H1 (cell line): Measurements from ENCODE around the gene IFIT2. TPM values are rescaled to one million over a fixed set of nuclear protein-coding genes. Genes with fewer than 3 reads are reported as not detected.

Experiments used
- CTCF ChIA-PET: fragments of 300-600 bp; sonication (Branson Sonifier 250); formaldehyde crosslinking; loops from one replicate; lab custom pipeline; 2021; ENCODE audit not compliant: partially characterized antibody; lab: Charles Lee
- POLR2A ChIA-PET: fragments of 300-600 bp; sonication (Branson Sonifier 250); formaldehyde crosslinking; loops from one replicate; lab custom pipeline; 2021; ENCODE audit warnings: inconsistent platforms; ENCODE audit not compliant: partially characterized antibody; lab: Charles Lee
- DNase-seq, 2 experiments: peaks; one replicate each; pipeline versions ENCODE4 v3.0.0 to v3.0.0-alpha.2; 2010 to 2022; ENCODE audit warnings: low spot score in 2 of 2, low read depth in 1 of 2, mixed read lengths in 1 of 2
- FAIRE-seq: peaks from 2 replicates; lab custom pipeline; 2011; peaks lifted over from hg19 to GRCh38; lab: Jason Lieb, UNC
- H2AFZ ChIP-seq: 2 replicates; pipeline ENCODE4 v1.8.1; 2012; ENCODE audit warnings: low read length, inconsistent platforms
- H2AK5ac ChIP-seq: 2 replicates; pipeline ENCODE4 v1.6.1; 2013; ENCODE audit warnings: low read depth, low read length
- H2BK120ac ChIP-seq: replicated peaks from 2 replicates; pipeline ENCODE3; 2013; ENCODE audit warnings: low read depth, low read length, inconsistent platforms
- H2BK12ac ChIP-seq: 2 replicates; pipeline ENCODE4 v1.6.1; 2013; ENCODE audit warnings: low read depth, low read length
- H2BK15ac ChIP-seq: 2 replicates; pipeline ENCODE4 v1.6.1; 2013; ENCODE audit warnings: low read length
- H2BK20ac ChIP-seq: 2 replicates; pipeline ENCODE4 v1.6.1; 2013; ENCODE audit warnings: low read length
- H2BK5ac ChIP-seq: 2 replicates; pipeline ENCODE4 v1.6.1; 2013; ENCODE audit warnings: low read depth, low read length
- H3K14ac ChIP-seq: 2 replicates; pipeline ENCODE4 v1.6.1; 2013; ENCODE audit warnings: inconsistent platforms; ENCODE audit not compliant: insufficient read length
- H3K18ac ChIP-seq: 2 replicates; pipeline ENCODE4 v1.6.1; 2013; ENCODE audit warnings: low read length; ENCODE audit errors: extremely low read depth
- H3K23ac ChIP-seq: 2 replicates; pipeline ENCODE4 v1.6.1; 2013; ENCODE audit warnings: inconsistent platforms; ENCODE audit not compliant: insufficient read length
- H3K23me2 ChIP-seq: 2 replicates; pipeline ENCODE4 v1.6.1; 2013; ENCODE audit warnings: low read depth, low read length
- H3K27ac ChIP-seq: 2 replicates; pipeline ENCODE4 v1.6.1; 2011; ENCODE audit warnings: low read depth, low read length, inconsistent platforms
- H3K27me3 ChIP-seq, 4 experiments: replicated peaks in 1 of 4; 1 replicate in 1 of 4; 2 replicates in 3 of 4; pipeline versions ENCODE4 v1.6.1 to v1.8.1; 2011 to 2013; ENCODE audit warnings: low read length in 3 of 4, mild to moderate bottlenecking in 3 of 4, inconsistent platforms in 2 of 4, mixed read lengths in 2 of 4, moderate library complexity in 1 of 4; ENCODE audit not compliant: control insufficient read depth in 3 of 4, insufficient read depth in 3 of 4; ENCODE audit errors: extremely low read depth in 1 of 4
- H3K36me3 ChIP-seq, 4 experiments: 2 replicates each; pipeline versions ENCODE4 v1.6.1 to v1.8.1; 2011 to 2013; ENCODE audit warnings: mild to moderate bottlenecking in 4 of 4, low read length in 3 of 4, moderate library complexity in 2 of 4, control low read depth in 1 of 4, inconsistent platforms in 1 of 4; ENCODE audit not compliant: insufficient read depth in 4 of 4, control insufficient read depth in 2 of 4
- H3K4ac ChIP-seq: replicated peaks from 2 replicates; pipeline ENCODE3; 2013; ENCODE audit warnings: low read length, low read depth, mixed read lengths, inconsistent platforms; ENCODE audit not compliant: insufficient read length
- H3K4me1 ChIP-seq, 4 experiments: replicated peaks in 1 of 4; 1 replicate in 1 of 4; 2 replicates in 3 of 4; pipeline versions ENCODE4 v1.6.1 to v1.8.1; 2011 to 2013; ENCODE audit warnings: low read length in 3 of 4, inconsistent platforms in 2 of 4, mixed read lengths in 1 of 4; ENCODE audit not compliant: insufficient read depth in 4 of 4, control insufficient read depth in 3 of 4
- H3K4me2 ChIP-seq, 2 experiments: 2 replicates each; pipeline versions ENCODE4 v1.6.1 to v1.8.1; 2011 to 2013; ENCODE audit warnings: low read depth in 2 of 2, low read length in 2 of 2, control low read depth in 1 of 2, inconsistent platforms in 1 of 2, mild to moderate bottlenecking in 1 of 2; ENCODE audit not compliant: insufficient read depth in 1 of 2
- H3K4me3 ChIP-seq, 4 experiments: fragments of 200-600, 300-600 bp in 1 of 4; sonication (generic), shearing (Covaris generic), sonication (Bioruptor Twin) in 1 of 4; 2 replicates each; pipeline versions ENCODE4 v1.5.1 to v1.8.1; 2011 to 2016; ENCODE audit warnings: low read length in 4 of 4, low read depth in 3 of 4, control low read depth in 2 of 4, inconsistent platforms in 2 of 4, mild to moderate bottlenecking in 2 of 4, mixed read lengths in 1 of 4, moderate library complexity in 1 of 4; ENCODE audit not compliant: insufficient read depth in 2 of 4; ENCODE audit errors: extremely low read depth in 1 of 4
- H3K56ac ChIP-seq: replicated peaks from 2 replicates; pipeline ENCODE3; 2013; ENCODE audit warnings: low read depth, mild to moderate bottlenecking, mixed read lengths, low read length, inconsistent platforms; ENCODE audit not compliant: insufficient read length
- H3K79me1 ChIP-seq: 2 replicates; pipeline ENCODE4 v1.6.1; 2013; ENCODE audit warnings: low read depth, low read length, control low read depth
- H3K79me2 ChIP-seq, 2 experiments: 2 replicates each; pipeline versions ENCODE4 v1.6.1 to v1.8.1; 2012 to 2013; ENCODE audit warnings: low read length in 2 of 2, mild to moderate bottlenecking in 2 of 2, inconsistent platforms in 1 of 2; ENCODE audit not compliant: insufficient read depth in 2 of 2, control insufficient read depth in 1 of 2
- H3K9ac ChIP-seq, 4 experiments: replicated peaks in 1 of 4; 1 replicate in 1 of 4; 2 replicates in 3 of 4; pipeline versions ENCODE4 v1.6.1 to v1.8.1; 2011 to 2013; ENCODE audit warnings: low read depth in 3 of 4, low read length in 3 of 4, control low read depth in 2 of 4, mild to moderate bottlenecking in 2 of 4, moderate library complexity in 2 of 4, inconsistent platforms in 1 of 4; ENCODE audit errors: extremely low read depth in 1 of 4
- H3K9me3 ChIP-seq, 2 experiments: 2 replicates each; pipeline versions ENCODE4 v1.6.1 to v1.8.1; 2012 to 2013; ENCODE audit warnings: mild to moderate bottlenecking in 2 of 2, moderate library complexity in 2 of 2, control low read depth in 1 of 2, inconsistent platforms in 1 of 2, low read depth in 1 of 2, low read length in 1 of 2, mixed read lengths in 1 of 2; ENCODE audit not compliant: insufficient read depth in 2 of 2
- H4K20me1 ChIP-seq, 2 experiments: replicated peaks in 1 of 2; 2 replicates each; pipeline versions ENCODE3 to v1.8.1; 2011 to 2013; ENCODE audit warnings: inconsistent platforms in 2 of 2, low read length in 2 of 2, mild to moderate bottlenecking in 1 of 2; ENCODE audit not compliant: insufficient read depth in 2 of 2, control insufficient read depth in 1 of 2
- H4K5ac ChIP-seq: 2 replicates; pipeline ENCODE4 v1.6.1; 2013; ENCODE audit warnings: low read length, low read depth, mixed read lengths, inconsistent platforms; ENCODE audit not compliant: insufficient read length
- H4K8ac ChIP-seq: 2 replicates; pipeline ENCODE4 v1.8.0; 2013; ENCODE audit warnings: mild to moderate bottlenecking, moderate library complexity, low read length, inconsistent platforms; ENCODE audit not compliant: insufficient read depth; ENCODE audit errors: extremely low read depth
- H4K91ac ChIP-seq: replicated peaks from 2 replicates; pipeline ENCODE3; 2013; ENCODE audit warnings: low read length, mixed read lengths, inconsistent platforms; ENCODE audit not compliant: insufficient read length
- CTBP2 ChIP-seq: IDR thresholded peaks from 2 replicates; pipeline ENCODE4 v1.7.0; 2011; ENCODE audit warnings: borderline replicate concordance, mild to moderate bottlenecking, moderate library complexity, mixed read lengths, low read length; ENCODE audit not compliant: insufficient read depth, insufficient read length
- EZH2 ChIP-seq: fragments of 200-600 bp; sonication (generic); IDR thresholded peaks from 2 replicates; pipeline ENCODE4 v1.7.1; 2012; ENCODE audit warnings: low read depth, mild to moderate bottlenecking, moderate library complexity, low read length, inconsistent platforms; ENCODE audit not compliant: severe bottlenecking
- GTF2F1 ChIP-seq: IDR thresholded peaks from 2 replicates; pipeline ENCODE4 v1.6.1; 2012; ENCODE audit warnings: low read depth, low read length, improper control_type of control experiment, borderline replicate concordance
- KDM5A ChIP-seq: fragments of 200-600 bp; IDR thresholded peaks from 2 replicates; pipeline ENCODE4 v1.7.1; 2012; ENCODE audit warnings: mild to moderate bottlenecking, low read length, inconsistent platforms, mixed read lengths
- RXRA ChIP-seq: IDR thresholded peaks from 2 replicates; pipeline ENCODE4 v1.6.1; 2011; ENCODE audit warnings: low read depth, mild to moderate bottlenecking, low read length, moderate library complexity; ENCODE audit not compliant: insufficient read depth
- SAP30 ChIP-seq: fragments of 300-600 bp; sonication (generic); IDR thresholded peaks from 2 replicates; pipeline ENCODE4 v1.7.1; 2012; ENCODE audit warnings: low read length, moderate library complexity, mild to moderate bottlenecking, inconsistent platforms; ENCODE audit not compliant: insufficient read depth, insufficient replicate concordance
- TAF1 ChIP-seq: IDR thresholded peaks from 2 replicates; pipeline ENCODE4 v1.6.1; 2011; ENCODE audit warnings: mild to moderate bottlenecking, low read depth, low read length
- YY1 ChIP-seq: IDR thresholded peaks from 2 replicates; pipeline ENCODE4 v1.6.1; 2011; ENCODE audit warnings: low read depth, mild to moderate bottlenecking, low read length
- WGBS, 2 experiments: shearing (Covaris generic) in 1 of 2; methylation state at CpG; one replicate each; pipeline versions ENCODE4 v1.1.6 to v1.1.7; 2013 to 2015; ENCODE audit warnings: low lambda C conversion rate in 2 of 2, mixed read lengths in 2 of 2, inconsistent platforms in 1 of 2, low coverage in 1 of 2, missing lambda C conversion rate in 1 of 2; ENCODE audit not compliant: insufficient replicate concordance in 2 of 2, insufficient coverage in 1 of 2, insufficient read length in 1 of 2; ENCODE audit errors: extremely low coverage in 1 of 2, missing lambda C conversion rate in 1 of 2; 5-methylcytosine and 5-hydroxymethylcytosine counted together
- polyA plus RNA-seq, 7 experiments: library from polyadenylated mRNA; depleted of rRNA in 3 of 7; stranded (reverse) in 5 of 7; unstranded in 2 of 7; fragments of >200 nt in 5 of 7; fragments of 200-250 nt in 2 of 7; gene quantifications; 1 replicate in 5 of 7; 2 replicates in 1 of 7; 4 replicates in 1 of 7; pipeline versions ENCODE4 v1.2.1 to v1.2.3, GENCODE V29; 2011 to 2013; ENCODE audit warnings: missing spikeins in 2 of 7, mixed read lengths in 2 of 7
- total RNA-seq: library from RNA; stranded (reverse); fragmentation: NEBNext Ultra II Directional; extraction: Animal tissue kit (Norgen Biotek cat#: 25700); gene quantifications from 2 replicates; pipeline ENCODE4 v1.2.1, GENCODE V29; 2021

The IFIT2 gene
- total and polyA plus RNA-seq, 2 of the 8 experiments (the other 6 are each of a cell fraction or from before 2014, with no cell fraction given): 0.03 to 0.35 TPM

- Histone ChIP-seq H4K20me1 (no peaks in the 10 kb centered on the region), H3K23ac (no peak overlapping the region)
- no peak for FAIRE-seq
- TF ChIP-seq YY1: no peak
- TF ChIP-seq RXRA: no peak
- TF ChIP-seq EZH2: no peak
- TF ChIP-seq CTBP2: no peak
- TF ChIP-seq SAP30: no peak
- TF ChIP-seq KDM5A: no peak
- TF ChIP-seq TAF1: no peak
- no peak for TF ChIP-seq GTF2F1
Observed at GRCh38 chr10:89279421-89279869, 22.4 kb upstream of the IFIT2 start.

More at GRCh38 chr10:89279421-89279869, 22.4 kb upstream of the IFIT2 start:
- Histone ChIP-seq H3K4me2 (no peak overlapping the region), H2BK12ac (no peak overlapping the region), H3K18ac (no peak overlapping the region), H3K4me1 (peaks cover 0 to 8% (median 3%) of the 10 kb centered on the region in 4 experiments; a peak in 3 of 7 replicates), H2AFZ (no peak overlapping the region), H3K27ac (no peak overlapping the region), H2BK15ac (no peak overlapping the region), H3K79me2 (no peaks in the 10 kb centered on the region), H3K56ac (no peak overlapping the region), H4K8ac (no peak overlapping the region), H2BK20ac (no peak overlapping the region), H3K27me3 (no peaks in the 10 kb centered on the region), H3K36me3 (no peaks in the 10 kb centered on the region), H2BK120ac (no peak overlapping the region), H4K91ac (no peak overlapping the region), H2BK5ac (no peak overlapping the region), H3K23me2 (no peaks in the 10 kb centered on the region), H4K5ac (no peak overlapping the region), H3K9me3 (no peaks in the 10 kb centered on the region), H3K4ac (no peak overlapping the region), H2AK5ac (no peak overlapping the region), H3K9ac (no peak overlapping the region), H3K14ac (no peak overlapping the region), H3K4me3 (no peak overlapping the region), H3K79me1 (no peaks in the 10 kb centered on the region)
- ChIA-PET CTCF (interaction anchor here (1.3 kb wide), 1 partner anchor 21 kb away, joined by 3 read pairs; no protein-coding TSS in a partner anchor), POLR2A (no interaction called here)
- 100% methylated on average over 1 of the region's 1 CpG; no CpG with 5 or more reads in 1 of the 2 experiments for WGBS, 2 experiments
- no peak for DNase-seq
